ENCODE measurements around the gene PCLO. TPM values are rescaled to one million over a fixed set of nuclear protein-coding genes. Genes with fewer than 3 reads are reported as not detected.

PCLO gene
- total and polyA plus RNA-seq, 4 donors, result 0.04 to 1.1 (median 0.48) TPM

- no peak for TF ChIP-seq FOXA2 (IDR thresholded peaks at IDR 0.05)
- no peak for TF ChIP-seq FOXA1 (IDR thresholded peaks at IDR 0.05)
- TF ChIP-seq EGR1 (IDR thresholded peaks at IDR 0.05; ENCODE audit: low read depth in 2 of 2), result no peak
- TF ChIP-seq ZBTB33 (IDR thresholded peaks at IDR 0.05), result no peak
Observed at GRCh38 chr7:82985144-82985802, 177.4 kb downstream of the PCLO start (continued).

GRCh38 chr7:82980130-82980788, 182.4 kb downstream of the PCLO start:
- TF ChIP-seq YY1 (IDR thresholded peaks at IDR 0.05), result no peak
- no peak for TF ChIP-seq SP1 (IDR thresholded peaks at IDR 0.05)
- TF ChIP-seq FOXA2 (IDR thresholded peaks at IDR 0.05), result no peak
- TF ChIP-seq NR2F2 (IDR thresholded peaks at IDR 0.05), result no peak
- no peak for TF ChIP-seq HNF4G (IDR thresholded peaks at IDR 0.05)
- TF ChIP-seq TAF1 (conservative IDR thresholded peaks at IDR 0.05), result no peak
- no peak for TF ChIP-seq FOXA1 (IDR thresholded peaks at IDR 0.05)
- TF ChIP-seq CTCF (IDR thresholded peaks at IDR 0.05; ENCODE audit: low read depth, low read length, missing input control), result no peak
- TF ChIP-seq ATF3 (IDR thresholded peaks at IDR 0.05), result no peak
- no peak for TF ChIP-seq RAD21 (IDR thresholded peaks at IDR 0.05)
- no peak for TF ChIP-seq REST (IDR thresholded peaks at IDR 0.05)
- no peak for TF ChIP-seq JUND (IDR thresholded peaks at IDR 0.05)
- H3K27me3 ChIP-seq (ENCODE audit: control insufficient read depth in 4 of 4, insufficient read depth in 4 of 4, low read length in 3 of 4), result no peaks in the 10 kb centered on the region
- no peak overlapping the region for H3K27ac ChIP-seq (ENCODE audit: low read depth in 1 of 2, low read length in 2 of 2)
- DNase-seq (ENCODE audit: low spot score), result no peak
- no peaks in the 10 kb centered on the region for H3K36me3 ChIP-seq (ENCODE audit: control insufficient read depth in 4 of 4, insufficient read depth in 3 of 4, low read depth in 1 of 4, low read length in 3 of 4)
- no peak overlapping the region for H3K9ac ChIP-seq (ENCODE audit: low read depth in 1 of 2, low read length in 2 of 2)
- no peaks in the 10 kb centered on the region for H3K9me3 ChIP-seq (ENCODE audit: control insufficient read depth in 4 of 4, low read length in 3 of 4)
- H3K4me3 ChIP-seq (ENCODE audit: low read depth in 1 of 3, low read length in 3 of 3), result no peak overlapping the region
- no peaks in the 10 kb centered on the region for H3K4me1 ChIP-seq (ENCODE audit: control insufficient read depth in 4 of 4, insufficient read depth in 4 of 4, low read length in 3 of 4)
- WGBS, result 71% methylated on average over 4 of the region's 4 CpGs

Measured in liver (tissue), 9 donors.